Measurements from ENCODE around the gene GTF2H4. TPM values are rescaled to one million over a fixed set of nuclear protein-coding genes. Genes with fewer than 3 reads are reported as not detected.

Gene GTF2H4
- total RNA-seq, 1 donor from 2014 or later, result 23.0 TPM

DNA sequence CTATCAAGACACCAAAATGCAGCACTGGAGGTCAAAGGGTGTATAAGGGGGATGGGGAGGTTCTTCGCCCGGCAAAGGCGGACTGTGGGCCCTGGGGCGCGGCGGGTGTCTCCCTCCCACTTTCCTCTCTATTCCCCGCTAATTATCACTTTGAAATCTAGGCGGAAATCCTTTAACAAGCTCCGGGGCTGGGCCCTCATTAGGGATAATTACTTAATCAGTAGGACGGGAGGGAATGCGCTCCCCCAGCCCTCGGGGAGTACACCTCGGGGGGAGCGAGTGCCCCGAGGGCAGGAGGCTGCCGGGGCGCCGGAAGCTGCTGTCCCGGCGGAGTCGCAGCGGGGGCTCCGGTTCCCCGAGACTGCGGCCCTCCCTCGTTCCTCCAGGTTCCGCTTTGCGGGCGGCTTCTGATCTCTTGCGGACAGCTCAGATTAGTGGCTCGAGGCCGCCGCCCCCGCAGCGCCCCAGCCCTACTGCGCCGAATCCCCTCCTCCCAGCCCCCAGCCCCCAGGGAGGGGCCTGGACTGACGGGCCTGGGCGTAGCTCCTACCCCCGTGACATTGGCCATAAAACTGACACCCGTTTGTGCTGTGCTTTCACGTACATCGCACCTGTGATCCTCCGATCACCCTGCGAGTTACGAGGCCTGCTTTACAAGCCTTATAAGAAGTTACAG is 47.5 kb downstream of the GTF2H4 start:
- Histone ChIP-seq H3K9me3 (replicated peaks) (no peaks in the 10 kb centered on the region), H3K27ac (replicated peaks) (no peak overlapping the region), H3K4me1 (peaks cover 14% of the 10 kb centered on the region), H3K36me3 (no peaks in the 10 kb centered on the region), H3K27me3 (ENCODE audit: low read depth) (peaks cover 21% of the 10 kb centered on the region), H3K4me3 (peak overlapping the region; percentile 67)
- intact Hi-C loops (cut with micrococcal nuclease), result no loop called here
- TF ChIP-seq, protein P1, sequence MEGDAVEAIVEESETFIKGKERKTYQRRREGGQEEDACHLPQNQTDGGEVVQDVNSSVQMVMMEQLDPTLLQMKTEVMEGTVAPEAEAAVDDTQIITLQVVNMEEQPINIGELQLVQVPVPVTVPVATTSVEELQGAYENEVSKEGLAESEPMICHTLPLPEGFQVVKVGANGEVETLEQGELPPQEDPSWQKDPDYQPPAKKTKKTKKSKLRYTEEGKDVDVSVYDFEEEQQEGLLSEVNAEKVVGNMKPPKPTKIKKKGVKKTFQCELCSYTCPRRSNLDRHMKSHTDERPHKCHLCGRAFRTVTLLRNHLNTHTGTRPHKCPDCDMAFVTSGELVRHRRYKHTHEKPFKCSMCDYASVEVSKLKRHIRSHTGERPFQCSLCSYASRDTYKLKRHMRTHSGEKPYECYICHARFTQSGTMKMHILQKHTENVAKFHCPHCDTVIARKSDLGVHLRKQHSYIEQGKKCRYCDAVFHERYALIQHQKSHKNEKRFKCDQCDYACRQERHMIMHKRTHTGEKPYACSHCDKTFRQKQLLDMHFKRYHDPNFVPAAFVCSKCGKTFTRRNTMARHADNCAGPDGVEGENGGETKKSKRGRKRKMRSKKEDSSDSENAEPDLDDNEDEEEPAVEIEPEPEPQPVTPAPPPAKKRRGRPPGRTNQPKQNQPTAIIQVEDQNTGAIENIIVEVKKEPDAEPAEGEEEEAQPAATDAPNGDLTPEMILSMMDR (IDR thresholded peaks at IDR 0.05; ENCODE audit: borderline replicate concordance), result no peak
- DNase-seq, result peak; percentile 65

DNA sequence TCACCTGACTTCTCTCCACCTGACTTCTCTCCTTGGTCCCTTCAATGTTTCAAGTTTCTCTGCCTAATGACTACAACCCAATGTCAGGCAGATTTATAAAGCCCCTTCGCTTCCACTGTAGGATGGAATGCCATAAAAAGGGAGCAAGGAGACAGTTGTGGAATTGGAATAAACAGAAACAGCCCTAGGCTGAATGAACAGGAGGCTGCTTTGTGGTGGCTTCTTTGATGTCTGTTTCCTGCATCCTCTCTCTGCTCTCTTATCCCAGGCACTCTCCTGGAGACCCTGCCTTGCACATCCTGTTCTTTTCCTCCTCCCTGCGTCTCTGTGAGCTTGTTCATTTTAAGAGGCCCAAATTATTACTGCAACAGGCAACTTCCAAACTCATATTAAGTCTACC is 49.7 kb downstream of the GTF2H4 start:
- intact Hi-C loops (cut with micrococcal nuclease), result no loop called here
- TF ChIP-seq, protein P1 (IDR thresholded peaks at IDR 0.05; ENCODE audit: borderline replicate concordance), result no peak
- Histone ChIP-seq H3K27me3 (ENCODE audit: low read depth) (peaks cover 21% of the 10 kb centered on the region), H3K4me3 (no peak overlapping the region), H3K4me1 (peaks cover 14% of the 10 kb centered on the region), H3K9me3 (replicated peaks) (no peaks in the 10 kb centered on the region), H3K27ac (replicated peaks) (no peak overlapping the region), H3K36me3 (no peaks in the 10 kb centered on the region)
- no peak for DNase-seq

DNA sequence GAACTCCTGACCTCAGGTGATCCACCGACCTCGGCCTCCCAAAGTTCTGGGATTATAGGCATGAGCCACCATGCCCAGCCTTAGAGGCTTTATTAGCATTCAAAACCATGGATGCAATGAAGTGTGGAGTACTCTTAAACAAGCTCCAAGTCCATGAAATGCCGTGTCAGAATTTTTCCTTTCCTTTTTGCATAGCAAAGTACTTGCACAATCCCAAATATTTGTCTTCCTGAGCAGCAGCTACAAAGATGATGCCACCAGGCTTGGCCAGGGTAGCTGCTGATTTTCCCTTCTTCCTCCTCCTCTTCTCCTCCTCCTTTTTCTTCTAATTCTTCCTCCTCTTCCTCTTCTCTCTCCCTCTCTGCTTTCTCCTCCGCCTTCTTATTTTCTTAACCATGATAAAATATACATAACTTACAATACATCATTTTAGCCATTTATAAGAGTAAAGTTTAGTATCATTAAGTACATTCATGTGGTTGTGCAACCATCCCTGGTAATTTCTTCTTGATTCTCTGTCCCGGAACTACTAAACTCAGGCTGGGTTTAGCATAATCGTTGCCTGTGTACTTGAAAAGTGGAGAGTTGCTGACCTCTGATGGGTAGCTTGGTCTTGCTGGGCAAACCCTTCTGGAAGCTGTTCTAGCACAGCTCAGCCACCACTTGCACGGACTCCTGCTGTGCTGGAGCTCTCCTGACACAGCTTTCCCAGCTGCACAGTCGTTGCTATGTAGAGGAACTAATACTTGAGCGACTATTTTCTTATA is 53.1 kb downstream of the GTF2H4 start:
- TF ChIP-seq, protein P1 (IDR thresholded peaks at IDR 0.05; ENCODE audit: borderline replicate concordance), result no peak
- Histone ChIP-seq H3K27ac (replicated peaks) (no peak overlapping the region), H3K36me3 (no peaks in the 10 kb centered on the region), H3K4me1 (peaks cover 3% of the 10 kb centered on the region), H3K27me3 (ENCODE audit: low read depth) (peaks cover 28% of the 10 kb centered on the region), H3K9me3 (replicated peaks) (no peaks in the 10 kb centered on the region), H3K4me3 (no peak overlapping the region)
- no peak for DNase-seq
- intact Hi-C loops (cut with micrococcal nuclease), result no loop called here

DNA sequence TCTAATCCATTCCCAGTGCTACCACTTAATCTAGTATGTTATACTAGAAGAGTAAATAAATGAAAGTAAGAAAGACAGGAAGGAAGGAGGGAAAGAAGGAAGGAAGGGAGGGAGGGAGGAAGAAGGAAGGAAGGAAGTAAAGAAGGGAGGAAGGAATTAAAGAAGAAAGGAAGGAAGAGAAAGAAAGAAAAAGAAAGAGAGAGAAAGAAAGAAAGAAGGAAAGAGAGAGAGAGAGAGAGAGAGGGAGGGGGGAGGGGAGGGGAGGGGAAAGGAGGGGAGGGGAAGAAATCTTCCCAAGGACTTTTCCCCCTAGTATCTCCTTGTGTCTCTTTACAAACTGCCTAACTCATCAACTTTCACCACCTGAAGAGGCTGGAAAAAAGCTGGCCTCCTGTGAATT is 54.7 kb downstream of the GTF2H4 start:
- Histone ChIP-seq H3K27ac (replicated peaks) (no peak overlapping the region), H3K4me3 (no peak overlapping the region), H3K9me3 (replicated peaks) (no peaks in the 10 kb centered on the region), H3K27me3 (ENCODE audit: low read depth) (peaks cover 24% of the 10 kb centered on the region), H3K36me3 (no peaks in the 10 kb centered on the region), H3K4me1 (no peaks in the 10 kb centered on the region)
- intact Hi-C loops (cut with micrococcal nuclease), result no loop called here
- TF ChIP-seq, protein P1 (IDR thresholded peaks at IDR 0.05; ENCODE audit: borderline replicate concordance), result no peak
- no peak for DNase-seq

DNA sequence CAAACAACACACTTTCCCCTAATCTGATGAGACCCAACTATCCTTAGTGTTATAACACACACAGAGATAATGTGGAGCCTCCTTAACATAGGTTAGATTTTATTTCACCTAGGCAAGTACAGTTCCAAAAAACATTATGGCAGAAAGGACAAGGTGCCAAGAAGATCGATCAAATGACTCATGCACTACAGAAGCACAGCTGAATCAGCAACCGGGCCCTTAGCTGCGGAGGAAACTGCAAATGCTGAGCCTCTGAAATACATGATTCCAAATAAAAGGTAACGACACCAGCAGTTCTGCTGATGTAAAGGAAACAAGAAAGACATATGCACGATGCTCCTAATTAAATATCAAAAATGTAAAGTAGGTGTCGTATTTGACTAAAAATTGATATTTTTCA is 55.6 kb downstream of the GTF2H4 start:
- Histone ChIP-seq H3K27me3 (ENCODE audit: low read depth) (peaks cover 19% of the 10 kb centered on the region), H3K36me3 (no peaks in the 10 kb centered on the region), H3K4me3 (no peak overlapping the region), H3K27ac (replicated peaks) (no peak overlapping the region), H3K9me3 (replicated peaks) (no peaks in the 10 kb centered on the region), H3K4me1 (no peaks in the 10 kb centered on the region)
- TF ChIP-seq, protein P1 (IDR thresholded peaks at IDR 0.05; ENCODE audit: borderline replicate concordance), result no peak
- intact Hi-C loops (cut with micrococcal nuclease), result no loop called here
- no peak for DNase-seq

Small RNAs within 50 kb of the gene (microRNA-seq; reads per million reads assigned to microRNA genes)
- gene MIR4640, result not detected

Other genes with a start within 250 kb of the GTF2H4 start
- gene DHX16, start 235.2 kb upstream of the GTF2H4 start, total RNA-seq, result 22.1 TPM
- 14.5 TPM for gene PPP1R18, start 221.6 kb upstream of the GTF2H4 start, total RNA-seq
- 3.7 TPM for gene NRM, start 217.2 kb upstream of the GTF2H4 start, total RNA-seq
- gene MDC1, start 190.9 kb upstream of the GTF2H4 start, total RNA-seq, result 14.1 TPM
- 187 TPM for gene TUBB, start 187.9 kb upstream of the GTF2H4 start, total RNA-seq
- 223 TPM for gene FLOT1, start 165.5 kb upstream of the GTF2H4 start, total RNA-seq
- gene IER3, start 163.7 kb upstream of the GTF2H4 start, total RNA-seq, result 41.4 TPM
- 28.2 TPM for gene DDR1, start 23.7 kb upstream of the GTF2H4 start, total RNA-seq
- gene VARS2, start 6.0 kb downstream of the GTF2H4 start, total RNA-seq, result 21.0 TPM
- gene SFTA2, start 24.0 kb downstream of the GTF2H4 start, total RNA-seq, result not detected
- not detected for gene MUCL3, start 32.8 kb downstream of the GTF2H4 start, total RNA-seq
- not detected for gene MUC21, start 75.5 kb downstream of the GTF2H4 start, total RNA-seq
- gene MUC22, start 102.3 kb downstream of the GTF2H4 start, total RNA-seq, result 0.08 TPM
- not detected for gene C6orf15, start 204.4 kb downstream of the GTF2H4 start, total RNA-seq
- 4.7 TPM for gene PSORS1C1, start 206.6 kb downstream of the GTF2H4 start, total RNA-seq
- not detected for gene CDSN, start 212.2 kb downstream of the GTF2H4 start, total RNA-seq
- gene PSORS1C2, start 230.9 kb downstream of the GTF2H4 start, total RNA-seq, result not detected
- gene CCHCR1, start 249.6 kb downstream of the GTF2H4 start, total RNA-seq, result 13.3 TPM

Data from left ventricle myocardium inferior (tissue), 1 donor.